ENCODE results near the gene WNT7B. TPM values are rescaled to one million over a fixed set of nuclear protein-coding genes. Genes with fewer than 3 reads are reported as not detected.

WNT7B gene
- total and polyA plus RNA-seq, 5 experiments from 2014 or later, result not detected

- no peaks in the 10 kb centered on the region for H3K9me3 Mint-ChIP-seq
- H3K4me3 Mint-ChIP-seq, result no peak overlapping the region
- DNase-seq (no peak), ATAC-seq (no peak)
- H3K27me3 Mint-ChIP-seq, result peaks cover 0 to 6% (median 0%) of the 10 kb centered on the region in 5 donors
- H3K4me1 Mint-ChIP-seq, result peaks cover 0 to 2% (median 0%) of the 10 kb centered on the region in 4 donors
- no peak overlapping the region for H3K27ac Mint-ChIP-seq
- H3K36me3 Mint-ChIP-seq, result no peaks in the 10 kb centered on the region
- POLR2A ChIA-PET, result no interaction called here
Measured at GRCh38 chr22:45922661-45923060, 54.3 kb downstream of the WNT7B start.

- no peak for ATAC-seq
- Mint-ChIP-seq H3K27me3 (peaks cover 0 to 8% (median 0%) of the 10 kb centered on the region in 5 donors), H3K9me3 (no peaks in the 10 kb centered on the region), H3K27ac (no peak overlapping the region), H3K4me3 (no peak overlapping the region), H3K36me3 (no peaks in the 10 kb centered on the region), H3K4me1 (peaks cover 0 to 5% (median 0%) of the 10 kb centered on the region in 4 donors)
- POLR2A ChIA-PET, result no interaction called here
- DNase-seq, result no peak
Measured at GRCh38 chr22:45922256-45922655, 54.7 kb downstream of the WNT7B start.

- H3K9me3 Mint-ChIP-seq, result peaks cover 0 to 2% (median 0%) of the 10 kb centered on the region in 9 donors
- no peaks in the 10 kb centered on the region for H3K36me3 Mint-ChIP-seq
- peaks cover 0 to 11% (median 0%) of the 10 kb centered on the region in 5 donors for H3K27me3 Mint-ChIP-seq
- ATAC-seq (no peak), DNase-seq (no peak)
- POLR2A ChIA-PET, result no interaction called here
- H3K4me3 Mint-ChIP-seq, result no peak overlapping the region
- no peak overlapping the region for H3K27ac Mint-ChIP-seq
- H3K4me1 Mint-ChIP-seq, result peaks cover 0 to 5% (median 0%) of the 10 kb centered on the region in 4 donors
Measured at GRCh38 chr22:45919504-45920286, 57.3 kb downstream of the WNT7B start.

GRCh38 chr22:45918459-45919370, 58.2 kb downstream of the WNT7B start:
- Mint-ChIP-seq H3K27me3 (peaks cover 0 to 12% (median 0%) of the 10 kb centered on the region in 5 donors), H3K36me3 (peaks cover 0 to 5% (median 0%) of the 10 kb centered on the region in 3 donors), H3K4me1 (peaks cover 0 to 5% (median 0%) of the 10 kb centered on the region in 4 donors), H3K4me3 (no peak overlapping the region), H3K27ac (no peak overlapping the region), H3K9me3 (peaks cover 0 to 7% (median 4%) of the 10 kb centered on the region in 9 donors)
- ATAC-seq (no peak), DNase-seq (no peak)
- POLR2A ChIA-PET, result no interaction called here

GRCh38 chr22:45917700-45918458, 59.1 kb downstream of the WNT7B start:
- DNase-seq (no peak), ATAC-seq (no peak)
- Mint-ChIP-seq H3K27me3 (peaks cover 0 to 12% (median 0%) of the 10 kb centered on the region in 5 donors), H3K9me3 (peaks cover 0 to 10% (median 4%) of the 10 kb centered on the region in 9 donors), H3K4me3 (no peak overlapping the region), H3K27ac (no peak overlapping the region), H3K4me1 (peaks cover 0 to 5% (median 0%) of the 10 kb centered on the region in 4 donors), H3K36me3 (peaks cover 0 to 5% (median 0%) of the 10 kb centered on the region in 3 donors)
- POLR2A ChIA-PET, result no interaction called here

- Mint-ChIP-seq H3K9me3 (peaks cover 0 to 10% (median 4%) of the 10 kb centered on the region in 9 donors), H3K27me3 (peaks cover 0 to 12% (median 0%) of the 10 kb centered on the region in 5 donors), H3K4me3 (no peak overlapping the region), H3K27ac (no peak overlapping the region), H3K4me1 (peaks cover 0 to 5% (median 0%) of the 10 kb centered on the region in 4 donors), H3K36me3 (peaks cover 0 to 5% (median 0%) of the 10 kb centered on the region in 3 donors)
- POLR2A ChIA-PET, result no interaction called here
- DNase-seq (no peak), ATAC-seq (no peak)
Measured at GRCh38 chr22:45917146-45917545, 59.8 kb downstream of the WNT7B start.

GRCh38 chr22:45916515-45916914, 60.4 kb downstream of the WNT7B start:
- H3K27me3 Mint-ChIP-seq, result peaks cover 0 to 15% (median 0%) of the 10 kb centered on the region in 5 donors
- peaks cover 0 to 10% (median 4%) of the 10 kb centered on the region in 9 donors for H3K9me3 Mint-ChIP-seq
- H3K36me3 Mint-ChIP-seq, result peaks cover 0 to 5% (median 0%) of the 10 kb centered on the region in 3 donors
- DNase-seq (no peak), ATAC-seq (no peak)
- peaks cover 0 to 5% (median under 1%) of the 10 kb centered on the region in 4 donors for H3K4me1 Mint-ChIP-seq
- no peak overlapping the region for H3K4me3 Mint-ChIP-seq
- no peak overlapping the region for H3K27ac Mint-ChIP-seq
- POLR2A ChIA-PET, result no interaction called here

- no peak overlapping the region for H3K27ac Mint-ChIP-seq
- H3K27me3 Mint-ChIP-seq, result peaks cover 0 to 15% (median 0%) of the 10 kb centered on the region in 5 donors
- H3K4me1 Mint-ChIP-seq, result peaks cover 0 to 5% (median under 1%) of the 10 kb centered on the region in 4 donors
- H3K9me3 Mint-ChIP-seq, result peaks cover 0 to 10% (median 4%) of the 10 kb centered on the region in 9 donors
- peaks cover 0 to 5% (median 0%) of the 10 kb centered on the region in 3 donors for H3K36me3 Mint-ChIP-seq
- POLR2A ChIA-PET, result no interaction called here
- no peak for ATAC-seq
- DNase-seq, result no peak
- no peak overlapping the region for H3K4me3 Mint-ChIP-seq
Measured at GRCh38 chr22:45915841-45916240, 61.1 kb downstream of the WNT7B start.

- Mint-ChIP-seq H3K9me3 (peaks cover 0 to 10% (median 4%) of the 10 kb centered on the region in 9 donors), H3K27me3 (peaks cover 0 to 15% (median 0%) of the 10 kb centered on the region in 5 donors), H3K4me3 (no peak overlapping the region), H3K27ac (no peak overlapping the region), H3K4me1 (peaks cover 0 to 5% (median under 1%) of the 10 kb centered on the region in 4 donors), H3K36me3 (peaks cover 0 to 5% (median 0%) of the 10 kb centered on the region in 3 donors)
- POLR2A ChIA-PET, result no interaction called here
- no peak for ATAC-seq
- DNase-seq, result no peak
Measured at GRCh38 chr22:45915151-45915550, 61.8 kb downstream of the WNT7B start.

- Mint-ChIP-seq H3K36me3 (peaks cover 0 to 5% (median 0%) of the 10 kb centered on the region in 3 donors), H3K9me3 (peaks cover 0 to 10% (median 4%) of the 10 kb centered on the region in 9 donors), H3K4me1 (peaks cover 0 to 5% (median under 1%) of the 10 kb centered on the region in 4 donors), H3K27ac (no peak overlapping the region), H3K27me3 (peaks cover 0 to 15% (median 0%) of the 10 kb centered on the region in 5 donors), H3K4me3 (no peak overlapping the region)
- DNase-seq, result no peak
- no peak for ATAC-seq
- POLR2A ChIA-PET, result no interaction called here
Measured at GRCh38 chr22:45914309-45914708, 62.7 kb downstream of the WNT7B start.

- DNase-seq, result no peak
- POLR2A ChIA-PET, result no interaction called here
- H3K9me3 Mint-ChIP-seq, result peaks cover 0 to 10% (median 4%) of the 10 kb centered on the region in 9 donors
- ATAC-seq, result no peak
- no peak overlapping the region for H3K4me3 Mint-ChIP-seq
- H3K27me3 Mint-ChIP-seq, result peaks cover 0 to 14% (median 0%) of the 10 kb centered on the region in 5 donors
- H3K36me3 Mint-ChIP-seq, result peaks cover 0 to 5% (median 0%) of the 10 kb centered on the region in 3 donors
- no peak overlapping the region for H3K27ac Mint-ChIP-seq
- peaks cover 0 to 5% (median under 1%) of the 10 kb centered on the region in 4 donors for H3K4me1 Mint-ChIP-seq
Measured at GRCh38 chr22:45912910-45913309, 64.1 kb downstream of the WNT7B start.

Measured in naive thymus-derived CD8-positive, alpha-beta T cell (primary cell).